Left lung (tissue), 10 donors: ENCODE measurements around the gene KERA. TPM values are rescaled to one million over a fixed set of nuclear protein-coding genes. Genes with fewer than 3 reads are reported as not detected.
A peak's percentile ranks its signal among the peaks of the same experiment; 100 is the strongest.

Source experiments
- ATAC-seq: fragments of 200-7000 bp; cut with Tn5 transposase; one replicate; pipeline ENCODE4 v1.9.1; 2020; ENCODE audit warnings: moderate library complexity
- DNase-seq, 4 donors: peaks; one replicate each; pipeline ENCODE4 v3.0.0-alpha.2; 2013 to 2020
- H3K27ac ChIP-seq, 2 donors: fragments of 200-600 bp; sonication (generic) in 1 of 2; one replicate each; pipeline versions ENCODE4 v1.5.0 to v1.8.0; 2020 to 2021
- H3K27me3 ChIP-seq, 2 donors: fragments of 200-600 bp; sonication (generic) in 1 of 2; one replicate each; pipeline versions ENCODE4 v1.5.0 to v1.8.0; 2020 to 2021
- H3K36me3 ChIP-seq, 2 donors: fragments of 200-600 bp; sonication (generic) in 1 of 2; one replicate each; pipeline versions ENCODE4 v1.5.0 to v1.8.0; 2020 to 2021
- H3K4me1 ChIP-seq, 2 donors: fragments of 200-600 bp; one replicate each; pipeline ENCODE4 v1.8.0; 2021
- H3K4me3 ChIP-seq, 2 donors: fragments of 200-600 bp; sonication (generic) in 1 of 2; one replicate each; pipeline versions ENCODE4 v1.5.0 to v1.8.0; 2020 to 2021; ENCODE audit warnings: mild to moderate bottlenecking in 1 of 2
- H3K9me3 ChIP-seq, 2 donors: fragments of 200-600 bp; sonication (generic) in 1 of 2; one replicate each; pipeline versions ENCODE4 v1.5.0 to v1.8.0; 2020 to 2021
- CTCF ChIP-seq, 2 donors: fragments of 200-600 bp; sonication (generic) in 1 of 2; IDR thresholded peaks; one replicate each; pipeline versions ENCODE4 v1.5.0 to v1.8.0; 2021; ENCODE audit warnings: antibody characterized with exemption in 2 of 2
- intact Hi-C, 2 donors: fragments of 100-400 bp; cut with DNase I; formaldehyde crosslinking; loops; one replicate each; pipeline versions ENCODE4 v1.11.2 to v1.14.2; 2022
- polyA plus RNA-seq, 6 donors: library from polyadenylated mRNA; unstranded; fragments of 120-200 nt; gene quantifications; one replicate each; pipeline ENCODE4 v1.2.1, GENCODE V29; 2013; ENCODE audit not compliant: insufficient read length in 6 of 6
- total RNA-seq, 2 donors: library from RNA; stranded (reverse); fragmentation: NEBNext Ultra II Directional; extraction: Animal tissue kit (Norgen Biotek cat#: 25700); gene quantifications; one replicate each; pipeline ENCODE4 v1.2.1, GENCODE V29; 2021
- donor health status: DM: no; HTN: yes; CAD: no.
- donor health status: DM: no; HTN: no; CAD: no.

The KERA gene
- total and polyA plus RNA-seq, 8 donors, result 0.10 to 0.26 (median 0.16) TPM

- no peaks in the 10 kb centered on the region for H3K9me3 ChIP-seq
- intact Hi-C loops, result no loop called here
- H3K4me1 ChIP-seq, result no peaks in the 10 kb centered on the region
- H3K36me3 ChIP-seq, result no peaks in the 10 kb centered on the region
- TF ChIP-seq CTCF (IDR thresholded peaks at IDR 0.05), result no peak
- DNase-seq, result no peak
- no peaks in the 10 kb centered on the region for H3K27me3 ChIP-seq
- ATAC-seq, result no peak
- H3K4me3 ChIP-seq, result no peak overlapping the region
- no peak overlapping the region for H3K27ac ChIP-seq
Measured at GRCh38 chr12:91080041-91080440, 22.2 kb upstream of the KERA start.

GRCh38 chr12:91078501-91078900, 20.7 kb upstream of the KERA start:
- Histone ChIP-seq H3K27me3 (no peaks in the 10 kb centered on the region), H3K9me3 (no peaks in the 10 kb centered on the region), H3K4me1 (no peaks in the 10 kb centered on the region), H3K4me3 (no peak overlapping the region), H3K27ac (no peak overlapping the region), H3K36me3 (no peaks in the 10 kb centered on the region)
- DNase-seq, result no peak
- no peak for TF ChIP-seq CTCF (IDR thresholded peaks at IDR 0.05)
- intact Hi-C loops, result no loop called here
- no peak for ATAC-seq

- no peak for ATAC-seq
- Histone ChIP-seq H3K9me3 (no peaks in the 10 kb centered on the region), H3K27me3 (no peaks in the 10 kb centered on the region), H3K4me3 (no peak overlapping the region), H3K27ac (no peak overlapping the region), H3K36me3 (no peaks in the 10 kb centered on the region), H3K4me1 (no peaks in the 10 kb centered on the region)
- intact Hi-C loops, result no loop called here
- no peak for DNase-seq
- no peak for TF ChIP-seq CTCF (IDR thresholded peaks at IDR 0.05)
Measured at GRCh38 chr12:91077228-91077954, 19.6 kb upstream of the KERA start.

GRCh38 chr12:91074851-91075250, 17.0 kb upstream of the KERA start:
- Histone ChIP-seq H3K9me3 (no peaks in the 10 kb centered on the region), H3K27me3 (no peaks in the 10 kb centered on the region), H3K27ac (peak overlapping the region in 1 of 2 donors; percentile 53), H3K36me3 (no peaks in the 10 kb centered on the region), H3K4me3 (no peak overlapping the region), H3K4me1 (no peaks in the 10 kb centered on the region)
- TF ChIP-seq CTCF (IDR thresholded peaks at IDR 0.05), result no peak
- DNase-seq, result no peak
- intact Hi-C loops, result no loop called here
- no peak for ATAC-seq

- peak overlapping the region in 1 of 2 donors; percentile 53 for H3K27ac ChIP-seq
- no peaks in the 10 kb centered on the region for H3K27me3 ChIP-seq
- H3K4me3 ChIP-seq, result no peak overlapping the region
- no peaks in the 10 kb centered on the region for H3K36me3 ChIP-seq
- no peak for TF ChIP-seq CTCF (IDR thresholded peaks at IDR 0.05)
- intact Hi-C loops, result no loop called here
- DNase-seq, result peak in 2 of 4 donors; percentile 64 to 65
- no peaks in the 10 kb centered on the region for H3K9me3 ChIP-seq
- peak; percentile 24 for ATAC-seq
- no peaks in the 10 kb centered on the region for H3K4me1 ChIP-seq
Measured at GRCh38 chr12:91074154-91074709, 16.4 kb upstream of the KERA start.
